Suppressor macrophage treated with lipopolysaccharide for 1 hour (primary cell): ENCODE results near the gene KIF26A.

Source experiments
- DNase-seq, 3 donors: peaks; one replicate each; pipeline ENCODE4 v3.0.0-alpha.2; 2020 to 2022

The KIF26A gene

GRCh38 chr14:104132981-104133380, 5.4 kb upstream of the KIF26A start:
- DNase-seq, result no peak

- DNase-seq, result no peak
These were observed 4.9 kb upstream of the KIF26A start for GRCh38 chr14:104133496-104133895.

- no peak for DNase-seq
These were observed 4.1 kb upstream of the KIF26A start for GRCh38 chr14:104134061-104134965.

GRCh38 chr14:104135121-104135903, 3.1 kb upstream of the KIF26A start:
- DNase-seq, result peak in 1 of 3 donors; percentile 31

GRCh38 chr14:104135904-104136471, 2.4 kb upstream of the KIF26A start:
- DNase-seq, result peak in 1 of 3 donors; percentile 51

DNA sequence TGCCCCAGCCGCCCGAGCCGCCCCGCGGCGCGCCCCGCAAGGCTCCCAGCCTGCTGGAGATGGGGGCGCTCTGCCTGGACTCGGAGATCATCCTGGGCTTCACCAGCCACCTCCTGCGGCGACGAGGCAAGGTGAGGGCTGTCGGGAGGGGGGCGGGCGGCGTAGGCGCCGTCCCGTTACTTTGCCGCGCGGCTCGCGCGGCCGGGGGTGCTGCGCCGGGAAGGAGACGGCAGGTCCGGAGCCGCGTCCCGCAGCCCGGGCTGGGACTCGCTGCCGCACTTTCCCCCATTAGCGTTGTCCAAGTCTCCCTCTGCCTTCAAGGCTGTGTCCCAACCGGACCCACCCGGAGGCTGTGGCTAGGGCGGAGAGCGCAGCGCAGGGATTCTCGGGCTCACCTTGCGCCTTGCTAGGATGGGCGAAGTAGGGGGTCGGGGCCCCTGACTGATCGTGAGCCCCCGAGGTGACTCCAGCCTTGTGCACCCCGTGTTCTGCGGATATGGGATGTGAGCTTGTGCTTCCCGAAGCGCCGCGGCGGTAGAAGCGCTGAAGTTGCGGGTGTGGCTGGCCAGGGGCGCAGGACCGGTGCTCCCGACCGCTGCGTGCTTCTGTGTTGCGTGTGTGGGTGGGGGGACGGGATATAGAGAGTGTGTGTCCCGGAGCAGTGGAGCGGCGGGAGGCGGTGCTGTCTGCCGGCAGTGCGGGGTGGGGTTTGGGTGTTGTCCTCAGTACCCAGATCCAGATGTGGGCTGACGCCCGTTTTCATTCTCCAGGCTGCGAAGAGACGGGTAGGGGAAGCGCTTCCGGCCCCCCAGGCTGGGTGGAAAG, 1.7 kb upstream of the KIF26A start:
- DNase-seq, result no peak

- DNase-seq, result peak; percentile 80 to 94 (median 89)
These were observed 890 bp upstream of the KIF26A start for GRCh38 chr14:104137297-104138097.

GRCh38 chr14:104138718-104139459, 502 bp downstream of the KIF26A start:
- no peak for DNase-seq

DNA sequence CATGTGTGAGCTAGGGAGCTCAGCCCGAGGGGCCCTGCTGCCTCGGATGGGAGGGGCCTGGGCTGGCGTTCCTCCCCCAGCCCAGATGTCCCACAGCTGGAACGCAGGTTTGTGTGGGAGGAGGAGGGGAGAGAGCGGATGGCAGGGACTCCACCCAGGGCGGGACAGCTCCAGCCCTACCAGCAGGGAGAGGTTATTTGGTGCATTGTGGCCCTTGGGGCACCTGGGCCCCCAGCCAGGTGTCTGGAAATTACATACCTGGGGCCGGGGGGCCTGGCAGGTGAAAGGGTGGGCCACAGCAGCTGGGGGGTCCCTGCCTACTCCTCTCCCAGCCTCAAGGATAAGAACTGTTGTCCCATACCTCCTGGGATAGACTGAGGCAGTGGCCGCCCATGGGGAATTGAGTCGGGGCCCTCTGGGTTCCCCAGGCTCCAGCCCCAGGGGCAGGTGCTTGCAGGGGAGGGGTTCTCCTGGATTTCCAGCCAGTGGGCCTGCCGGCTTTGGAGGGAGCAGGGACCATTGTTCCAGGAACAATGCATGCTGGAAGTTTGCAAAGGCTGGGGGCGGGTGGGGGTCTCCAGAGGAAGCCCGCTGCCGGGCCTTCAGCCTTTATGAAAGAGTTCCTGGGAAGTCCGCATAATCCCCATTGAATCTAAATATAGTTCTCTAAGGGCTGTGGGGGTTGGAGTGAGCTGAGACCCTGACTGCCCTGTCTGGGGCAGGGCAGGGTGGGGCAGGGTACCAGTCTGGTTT, 1.2 kb downstream of the KIF26A start:
- no peak for DNase-seq

- no peak for DNase-seq
These were observed 1.8 kb downstream of the KIF26A start for GRCh38 chr14:104140213-104140462.

GRCh38 chr14:104140463-104141331, 2.3 kb downstream of the KIF26A start:
- DNase-seq, result no peak

GRCh38 chr14:104141621-104142091, 3.3 kb downstream of the KIF26A start:
- no peak for DNase-seq

GRCh38 chr14:104142136-104142945, 4.0 kb downstream of the KIF26A start:
- no peak for DNase-seq

- DNase-seq, result no peak
These were observed 4.6 kb downstream of the KIF26A start for GRCh38 chr14:104142946-104143470.

GRCh38 chr14:104143521-104144452, 5.4 kb downstream of the KIF26A start:
- DNase-seq, result no peak

- DNase-seq, result no peak
These were observed 6.0 kb downstream of the KIF26A start for GRCh38 chr14:104144453-104144790.
